ENCODE measurements around the gene CTNNA1.

CTNNA1 gene

DNA sequence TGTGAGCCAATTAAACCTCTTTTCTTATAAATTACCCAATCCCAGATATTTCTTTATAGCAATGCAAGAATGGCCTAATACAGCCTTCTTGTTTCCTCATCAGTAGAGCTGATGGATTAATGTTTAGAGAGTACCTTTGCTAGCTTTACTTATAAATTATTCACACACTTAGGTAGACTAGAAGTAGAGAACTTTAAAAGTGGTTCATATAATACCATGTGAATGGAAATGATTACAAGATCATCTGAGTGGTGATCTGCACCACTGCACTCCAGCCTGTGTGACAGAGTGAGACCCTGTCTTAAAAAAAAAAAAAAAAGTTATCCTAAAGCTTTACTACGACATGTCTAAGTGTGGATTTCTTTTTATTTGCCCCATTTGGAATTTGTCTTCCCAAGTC, 145.1 kb downstream of the CTNNA1 start:
- peaks cover 10% of the 10 kb centered on the region for H3K36me3 Mint-ChIP-seq (ENCODE audit: insufficient read depth)
- H3K4me1 Mint-ChIP-seq (ENCODE audit: low read depth in 2 of 2) = peaks cover 0 to 2% of the 10 kb centered on the region in 2 donors
- no peak overlapping the region for H3K4me3 Mint-ChIP-seq
- ATAC-seq (replicated peaks) = no peak
- no peaks in the 10 kb centered on the region for H3K27me3 Mint-ChIP-seq
- no peak overlapping the region for H3K27ac Mint-ChIP-seq
- no peaks in the 10 kb centered on the region for H3K9me3 Mint-ChIP-seq
- no peak for DNase-seq

DNA sequence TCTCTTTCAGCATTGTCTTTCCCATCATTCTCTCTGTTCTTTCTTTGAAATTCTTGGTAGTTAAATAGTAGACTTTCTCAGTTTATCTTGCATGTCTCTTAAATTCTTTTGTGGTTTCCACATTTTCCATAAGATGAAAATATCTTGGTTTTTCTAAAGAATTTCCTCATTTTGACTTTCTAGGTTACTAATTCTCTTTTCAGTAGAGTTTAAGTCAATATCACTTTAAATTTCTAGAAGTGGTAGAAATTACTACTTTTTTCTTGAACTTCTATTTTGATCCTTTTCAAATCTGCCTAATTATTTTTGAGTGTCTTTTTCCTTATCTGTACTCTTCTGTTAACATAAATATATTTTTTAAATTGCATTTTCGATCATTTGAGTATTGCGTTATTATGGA, 145.5 kb downstream of the CTNNA1 start:
- peaks cover 0 to 2% of the 10 kb centered on the region in 2 donors for H3K4me1 Mint-ChIP-seq (ENCODE audit: low read depth in 2 of 2)
- no peaks in the 10 kb centered on the region for H3K27me3 Mint-ChIP-seq
- H3K27ac Mint-ChIP-seq = no peak overlapping the region
- no peak for ATAC-seq (replicated peaks)
- H3K4me3 Mint-ChIP-seq = no peak overlapping the region
- no peak for DNase-seq
- no peaks in the 10 kb centered on the region for H3K9me3 Mint-ChIP-seq
- peaks cover 10% of the 10 kb centered on the region for H3K36me3 Mint-ChIP-seq (ENCODE audit: insufficient read depth)

DNA sequence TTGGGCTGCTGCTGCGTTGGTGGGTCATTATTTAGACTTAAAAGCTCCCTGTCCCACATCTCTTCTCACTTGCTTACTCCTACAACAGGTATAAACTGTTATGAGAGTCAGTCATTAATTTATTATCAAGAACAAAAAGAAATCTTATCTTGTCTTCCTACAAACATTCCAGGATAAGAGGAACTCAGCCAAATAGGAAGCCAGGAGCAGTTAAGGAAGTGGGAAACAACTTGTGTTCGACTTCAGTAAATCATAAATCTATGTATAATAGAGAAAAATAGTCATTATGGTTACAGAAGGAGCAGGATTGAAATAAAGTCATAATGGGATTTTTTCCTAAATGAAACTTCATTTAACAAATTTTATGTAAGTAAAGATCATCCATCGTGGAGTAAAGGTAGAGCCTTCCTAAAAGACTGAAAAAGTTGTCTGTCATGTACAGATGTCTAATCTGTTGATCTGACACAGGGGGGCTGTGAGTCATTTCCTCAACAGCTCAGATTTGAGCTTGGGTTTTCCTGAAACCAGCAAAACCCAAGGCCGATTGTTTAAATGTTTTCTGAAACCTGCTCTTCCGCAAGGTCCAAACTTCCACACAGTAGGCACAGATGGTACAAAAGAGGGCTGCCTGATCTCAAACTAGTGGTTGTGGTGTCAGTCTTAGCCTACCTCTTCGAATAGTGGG, 147.2 kb downstream of the CTNNA1 start:
- DNase-seq (no peak), ATAC-seq (replicated peaks) (no peak)
- Mint-ChIP-seq H3K27me3 (no peaks in the 10 kb centered on the region), H3K4me1 (ENCODE audit: low read depth in 2 of 2) (peaks cover 0 to 2% of the 10 kb centered on the region in 2 donors), H3K9me3 (no peaks in the 10 kb centered on the region), H3K4me3 (no peak overlapping the region), H3K36me3 (ENCODE audit: insufficient read depth) (peaks cover 12% of the 10 kb centered on the region), H3K27ac (no peak overlapping the region)

DNA sequence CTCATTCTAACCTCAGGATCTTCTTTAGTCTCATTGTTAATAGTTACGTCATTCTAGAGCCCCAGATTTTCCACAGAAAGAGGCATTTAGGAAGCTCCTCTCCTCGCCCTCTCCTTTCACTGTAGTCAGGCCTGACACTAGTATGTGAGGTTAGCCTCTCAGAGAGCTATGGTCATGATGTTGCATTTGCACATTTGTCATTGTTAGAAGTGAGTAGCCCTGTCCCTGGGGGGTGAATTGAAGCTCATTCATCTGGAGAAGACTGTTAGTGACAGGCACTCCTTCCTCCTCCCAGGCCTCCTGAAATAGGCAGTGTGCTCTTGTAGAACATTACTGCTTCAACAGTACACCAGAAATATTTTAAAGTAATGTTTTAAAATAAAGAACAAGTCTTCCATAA, 148.5 kb downstream of the CTNNA1 start:
- Mint-ChIP-seq H3K4me3 (no peak overlapping the region), H3K27me3 (no peaks in the 10 kb centered on the region), H3K27ac (no peak overlapping the region), H3K4me1 (ENCODE audit: low read depth in 2 of 2) (peaks cover 0 to 2% of the 10 kb centered on the region in 2 donors), H3K36me3 (ENCODE audit: insufficient read depth) (peaks cover 12% of the 10 kb centered on the region), H3K9me3 (no peaks in the 10 kb centered on the region)
- DNase-seq (no peak), ATAC-seq (replicated peaks) (no peak)

DNA sequence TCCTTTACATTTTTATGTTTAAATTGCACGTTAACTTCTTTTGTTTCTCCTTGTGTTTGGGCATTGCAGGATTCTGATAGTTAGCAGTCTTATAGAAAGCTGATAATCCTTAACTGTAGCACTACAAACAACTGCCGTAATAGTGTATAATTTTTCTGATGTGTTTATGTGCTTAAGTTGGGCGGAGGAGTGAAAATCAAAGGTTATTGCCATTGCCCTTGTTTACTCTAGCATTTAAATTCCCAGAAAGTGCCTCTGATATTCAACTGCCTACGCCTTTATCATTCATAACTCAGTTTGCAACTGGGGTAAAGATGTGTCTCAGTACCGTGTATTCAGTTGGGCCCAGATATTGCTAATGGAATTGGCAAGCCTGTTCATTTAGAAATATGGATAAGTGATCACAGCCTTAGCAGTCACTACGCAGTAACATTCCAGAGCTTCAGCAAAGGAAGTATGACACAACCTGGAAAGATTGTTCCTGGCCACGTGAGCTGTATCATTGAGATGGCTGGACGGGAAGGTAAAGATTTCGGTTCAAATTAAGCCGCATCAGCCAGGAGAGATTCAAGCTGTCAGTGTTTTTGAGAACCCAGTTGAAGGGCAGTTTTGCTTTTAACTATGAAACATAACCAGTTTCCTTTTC, 150.0 kb downstream of the CTNNA1 start:
- no peaks in the 10 kb centered on the region for H3K27me3 Mint-ChIP-seq
- DNase-seq (no peak), ATAC-seq (replicated peaks) (no peak)
- peaks cover 0 to 2% of the 10 kb centered on the region in 2 donors for H3K4me1 Mint-ChIP-seq (ENCODE audit: low read depth in 2 of 2)
- H3K36me3 Mint-ChIP-seq (ENCODE audit: insufficient read depth) = peaks cover 12% of the 10 kb centered on the region
- H3K4me3 Mint-ChIP-seq = no peak overlapping the region
- no peaks in the 10 kb centered on the region for H3K9me3 Mint-ChIP-seq
- H3K27ac Mint-ChIP-seq = no peak overlapping the region

DNA sequence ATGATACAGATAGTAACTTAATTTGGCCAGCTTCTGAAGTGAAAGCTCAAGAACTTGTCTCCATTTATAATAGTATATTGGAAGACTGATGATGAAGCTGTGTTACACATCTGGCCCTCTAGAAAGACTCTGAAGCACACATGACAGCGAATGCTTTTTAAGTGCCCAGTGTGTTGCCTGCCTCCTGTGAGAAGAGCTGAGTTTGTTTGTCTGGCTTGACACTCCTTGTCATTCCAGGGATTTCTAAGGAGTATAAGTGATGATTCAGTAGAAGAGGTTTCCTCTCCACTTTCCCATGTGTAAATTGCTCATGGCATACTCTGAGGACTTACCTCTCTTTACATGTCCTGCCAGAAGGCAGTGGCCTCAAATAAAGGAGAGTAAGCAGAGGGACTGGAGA, 152.3 kb downstream of the CTNNA1 start:
- ATAC-seq (replicated peaks) (no peak), DNase-seq (no peak)
- no peaks in the 10 kb centered on the region for H3K9me3 Mint-ChIP-seq
- no peak overlapping the region for H3K4me3 Mint-ChIP-seq
- no peak overlapping the region for H3K27ac Mint-ChIP-seq
- H3K36me3 Mint-ChIP-seq (ENCODE audit: insufficient read depth) = peaks cover 10% of the 10 kb centered on the region
- peaks cover 0 to 4% of the 10 kb centered on the region in 2 donors for H3K4me1 Mint-ChIP-seq (ENCODE audit: low read depth in 2 of 2)
- H3K27me3 Mint-ChIP-seq = no peaks in the 10 kb centered on the region

DNA sequence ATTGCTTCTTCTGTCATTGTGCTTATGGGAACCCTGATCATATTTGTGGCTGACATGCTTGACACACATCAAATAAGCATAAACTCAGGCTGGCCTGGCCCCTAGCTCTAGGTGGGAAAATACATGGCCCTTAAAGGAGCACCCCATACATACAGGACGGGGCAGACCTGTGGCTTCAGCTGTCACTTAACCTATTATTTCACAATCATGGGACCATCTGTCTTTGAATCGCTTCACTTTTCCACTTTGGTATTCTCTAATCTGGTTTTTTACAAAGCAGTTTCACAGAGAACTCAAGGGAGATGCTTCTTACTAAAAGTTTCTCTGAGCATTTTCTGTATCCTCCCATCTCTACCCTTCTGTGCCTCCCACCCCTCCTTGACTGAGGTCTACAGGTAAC, 156.5 kb downstream of the CTNNA1 start:
- ATAC-seq (replicated peaks) = no peak
- peaks cover 4% of the 10 kb centered on the region for H3K36me3 Mint-ChIP-seq (ENCODE audit: insufficient read depth)
- no peak for DNase-seq
- H3K4me1 Mint-ChIP-seq (ENCODE audit: low read depth in 2 of 2) = peaks cover 0 to 2% of the 10 kb centered on the region in 2 donors
- H3K9me3 Mint-ChIP-seq = no peaks in the 10 kb centered on the region
- no peaks in the 10 kb centered on the region for H3K27me3 Mint-ChIP-seq
- no peak overlapping the region for H3K4me3 Mint-ChIP-seq
- no peak overlapping the region for H3K27ac Mint-ChIP-seq

DNA sequence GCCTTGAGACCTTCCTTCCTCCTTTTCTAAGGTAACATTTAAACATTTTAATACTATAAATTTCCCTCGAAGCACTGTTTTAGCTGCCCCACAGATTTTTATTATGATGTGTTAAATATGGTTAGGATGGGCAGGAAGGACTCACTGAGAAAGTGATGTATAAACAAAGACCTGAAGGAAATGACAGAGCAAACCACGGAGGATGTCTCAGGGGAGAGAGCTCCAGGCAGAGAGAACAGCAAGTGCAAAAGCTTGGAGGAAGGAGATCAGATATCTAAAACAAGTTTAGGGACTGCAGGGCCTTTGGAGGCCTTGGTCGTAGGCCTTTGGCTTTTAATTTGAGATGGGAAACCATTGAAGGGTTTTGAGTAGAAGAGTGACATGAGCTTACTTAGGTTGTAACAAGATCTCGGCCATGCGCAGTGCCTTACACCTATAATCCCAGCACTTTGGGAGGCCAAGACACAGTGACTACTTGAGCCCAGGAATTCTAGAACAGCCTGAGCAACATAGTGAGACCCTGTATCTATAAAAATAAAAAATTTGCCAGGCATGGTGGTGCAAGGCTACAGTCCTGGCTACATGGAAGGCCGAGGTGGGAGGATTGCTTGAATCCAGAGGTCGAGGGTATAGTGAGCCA, 157.4 kb downstream of the CTNNA1 start:
- H3K4me3 Mint-ChIP-seq = no peak overlapping the region
- H3K27ac Mint-ChIP-seq = no peak overlapping the region
- peaks cover 2% of the 10 kb centered on the region for H3K36me3 Mint-ChIP-seq (ENCODE audit: insufficient read depth)
- H3K4me1 Mint-ChIP-seq (ENCODE audit: low read depth in 2 of 2) = peaks cover 0 to 2% of the 10 kb centered on the region in 2 donors
- no peak for DNase-seq
- no peaks in the 10 kb centered on the region for H3K27me3 Mint-ChIP-seq
- no peak for ATAC-seq (replicated peaks)
- no peaks in the 10 kb centered on the region for H3K9me3 Mint-ChIP-seq

DNA sequence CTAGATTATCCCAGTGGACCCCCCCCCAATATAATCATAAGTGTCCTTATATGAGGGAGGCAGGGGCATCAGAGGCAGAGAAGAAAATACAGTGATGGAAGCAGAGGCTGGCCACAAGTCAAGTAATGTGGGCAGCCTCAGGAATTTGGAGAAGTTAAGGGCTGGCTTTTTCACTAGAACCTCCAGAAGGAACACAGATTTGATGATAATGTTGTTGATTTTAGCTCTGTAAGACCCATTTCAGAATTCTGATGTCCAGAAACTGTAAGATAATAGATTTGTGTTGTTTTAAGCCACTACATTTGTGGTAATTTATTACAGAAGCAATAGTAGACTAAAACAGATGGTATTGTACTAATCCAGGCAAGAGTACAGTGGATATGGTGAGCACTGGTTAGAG, 158.2 kb downstream of the CTNNA1 start:
- Mint-ChIP-seq H3K27ac (no peak overlapping the region), H3K4me3 (no peak overlapping the region)
- no peak for DNase-seq

DNA sequence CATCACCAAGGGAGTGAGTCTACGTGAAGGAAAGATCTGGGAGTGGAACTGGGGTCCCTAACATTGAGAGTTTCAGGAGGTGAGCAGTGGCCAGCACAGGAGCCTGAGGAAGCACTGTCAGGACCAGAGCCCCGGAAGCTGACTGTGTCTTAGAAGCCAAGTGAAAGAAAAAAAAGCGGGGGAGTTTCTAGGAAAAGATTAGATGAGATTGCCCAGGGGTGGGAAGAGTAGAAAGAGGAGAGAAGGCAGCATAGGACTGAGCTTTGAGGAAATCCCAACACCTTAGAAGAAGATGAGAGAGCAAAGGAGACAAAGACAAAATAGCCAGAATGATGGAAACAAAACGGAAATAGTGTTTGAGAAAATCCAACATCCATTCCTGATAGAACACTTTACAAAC, 158.9 kb downstream of the CTNNA1 start:
- peaks cover 2% of the 10 kb centered on the region for H3K36me3 Mint-ChIP-seq (ENCODE audit: insufficient read depth)
- DNase-seq (no peak), ATAC-seq (replicated peaks) (no peak)
- no peak overlapping the region for H3K27ac Mint-ChIP-seq
- no peaks in the 10 kb centered on the region for H3K9me3 Mint-ChIP-seq
- no peak overlapping the region for H3K4me3 Mint-ChIP-seq
- peaks cover 0 to 2% of the 10 kb centered on the region in 2 donors for H3K4me1 Mint-ChIP-seq (ENCODE audit: low read depth in 2 of 2)
- no peaks in the 10 kb centered on the region for H3K27me3 Mint-ChIP-seq

More for the DNA sequence above, 158.2 kb downstream of the CTNNA1 start:
- Mint-ChIP-seq H3K36me3 (ENCODE audit: insufficient read depth) (peaks cover 2% of the 10 kb centered on the region), H3K9me3 (no peaks in the 10 kb centered on the region), H3K4me1 (ENCODE audit: low read depth in 2 of 2) (peaks cover 0 to 2% of the 10 kb centered on the region in 2 donors), H3K27me3 (no peaks in the 10 kb centered on the region)
- no peak for ATAC-seq (replicated peaks)

DNA sequence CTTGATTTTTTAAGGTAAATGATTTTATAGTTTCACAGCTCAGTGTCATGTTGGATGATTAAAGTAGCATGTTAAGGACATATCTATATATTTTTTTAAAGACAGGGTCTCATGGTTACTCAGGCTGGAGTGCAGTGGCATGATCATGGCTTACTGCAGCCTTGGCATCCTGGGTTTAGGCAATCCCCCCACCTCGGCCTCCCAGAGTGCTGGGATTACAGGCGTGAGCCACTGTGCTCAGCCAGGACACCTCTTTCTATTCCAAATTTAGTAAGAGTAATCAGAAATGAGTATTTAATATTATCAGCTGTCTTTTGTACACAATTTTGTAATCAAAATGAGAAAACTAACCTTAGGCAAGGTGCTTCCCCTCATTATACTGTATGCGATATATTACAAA, 160.5 kb downstream of the CTNNA1 start:
- Mint-ChIP-seq H3K27ac (no peak overlapping the region), H3K4me3 (no peak overlapping the region), H3K9me3 (no peaks in the 10 kb centered on the region), H3K36me3 (ENCODE audit: insufficient read depth) (peaks cover 2% of the 10 kb centered on the region), H3K4me1 (ENCODE audit: low read depth in 2 of 2) (peaks cover 0 to under 1% of the 10 kb centered on the region in 2 donors), H3K27me3 (no peaks in the 10 kb centered on the region)
- DNase-seq (no peak), ATAC-seq (replicated peaks) (no peak)

DNA sequence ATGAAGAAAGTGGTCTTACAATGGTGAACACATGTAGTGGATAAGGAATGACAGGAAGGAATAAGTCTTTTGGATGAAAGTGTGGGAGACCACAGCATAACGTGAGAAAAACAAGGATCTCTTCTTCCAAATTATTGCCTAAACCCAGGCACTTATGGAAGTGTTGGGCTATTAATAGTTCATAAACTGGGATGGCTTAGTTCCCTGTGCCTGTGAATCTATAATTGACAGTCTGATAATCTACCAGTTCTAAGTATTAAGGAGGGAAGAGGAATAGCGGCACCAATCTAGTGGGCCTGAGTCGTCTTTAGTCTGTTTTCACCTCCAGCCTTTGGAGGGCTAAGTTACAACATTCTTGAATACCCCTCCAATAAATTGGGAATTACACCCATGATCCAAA, 161.1 kb downstream of the CTNNA1 start:
- H3K27ac Mint-ChIP-seq = no peak overlapping the region
- DNase-seq (no peak), ATAC-seq (replicated peaks) (no peak)
- H3K4me1 Mint-ChIP-seq (ENCODE audit: low read depth in 2 of 2) = no peaks in the 10 kb centered on the region
- H3K27me3 Mint-ChIP-seq = no peaks in the 10 kb centered on the region
- H3K9me3 Mint-ChIP-seq = no peaks in the 10 kb centered on the region
- H3K36me3 Mint-ChIP-seq (ENCODE audit: insufficient read depth) = peaks cover 2% of the 10 kb centered on the region
- no peak overlapping the region for H3K4me3 Mint-ChIP-seq

DNA sequence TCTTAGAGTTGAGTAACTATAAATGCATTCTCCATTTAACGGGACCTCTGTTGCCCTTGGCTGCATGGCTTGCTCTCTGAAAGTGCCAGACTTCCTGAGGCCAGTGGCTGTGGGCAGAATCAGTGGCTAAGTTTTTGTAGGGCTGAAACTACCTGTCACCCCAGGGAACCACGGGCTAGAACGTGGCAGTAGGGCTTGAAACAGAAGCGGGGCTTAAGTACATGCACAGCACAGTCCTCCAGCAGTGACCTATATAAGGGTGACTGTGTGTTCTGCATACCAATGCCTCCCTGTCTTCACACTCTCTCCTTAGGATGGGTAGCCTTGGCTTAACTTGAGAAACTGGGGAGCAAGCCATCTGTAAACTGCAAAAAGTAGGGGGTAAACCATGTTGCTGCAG, 165.5 kb downstream of the CTNNA1 start:
- peaks cover 2% of the 10 kb centered on the region for H3K36me3 Mint-ChIP-seq (ENCODE audit: insufficient read depth)
- H3K4me3 Mint-ChIP-seq = no peak overlapping the region
- H3K4me1 Mint-ChIP-seq (ENCODE audit: low read depth in 2 of 2) = no peaks in the 10 kb centered on the region
- ATAC-seq (replicated peaks) = no peak
- no peak for DNase-seq
- H3K27me3 Mint-ChIP-seq = no peaks in the 10 kb centered on the region
- no peaks in the 10 kb centered on the region for H3K9me3 Mint-ChIP-seq
- no peak overlapping the region for H3K27ac Mint-ChIP-seq

DNA sequence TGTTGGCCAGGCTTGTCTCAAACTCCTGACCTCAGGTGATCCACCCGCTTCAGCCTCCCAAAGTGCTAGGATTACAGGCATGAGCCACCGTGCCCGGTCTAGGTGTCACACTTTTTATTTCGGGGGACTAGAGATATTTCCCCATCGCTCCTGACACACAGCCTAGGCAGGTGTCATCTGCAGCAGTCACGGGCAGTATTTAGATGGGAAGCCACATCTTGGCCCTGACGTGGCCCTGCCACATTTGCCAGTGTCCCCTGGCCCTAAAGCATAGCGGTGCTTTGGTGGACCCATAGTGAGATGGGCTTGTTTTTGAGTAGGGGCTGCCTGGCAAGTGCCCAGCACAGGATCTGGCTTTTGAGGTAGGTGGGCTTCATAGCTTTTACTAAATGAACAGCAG, 167.0 kb downstream of the CTNNA1 start:
- Mint-ChIP-seq H3K27me3 (no peaks in the 10 kb centered on the region), H3K36me3 (ENCODE audit: insufficient read depth) (peaks cover 7% of the 10 kb centered on the region), H3K4me1 (ENCODE audit: low read depth in 2 of 2) (no peaks in the 10 kb centered on the region), H3K9me3 (no peaks in the 10 kb centered on the region), H3K27ac (no peak overlapping the region), H3K4me3 (no peak overlapping the region)
- ATAC-seq (replicated peaks) (no peak), DNase-seq (no peak)

Measured in effector memory CD8-positive, alpha-beta T cell (primary cell).